GM18861 (cell line): ENCODE data around the gene TRABD2A.

Experiments
- ATAC-seq: cut with Tn5 transposase; IDR thresholded peaks from one replicate; pipeline ENCODE4 v1.9.1; 2021; ENCODE audit not compliant: unreplicated experiment

The TRABD2A gene

GRCh38 chr2:84821806-84822205 lies 59.1 kb downstream of the TRABD2A start:
- ATAC-seq = no peak

- peak; percentile 97 for ATAC-seq
Observed at GRCh38 chr2:84817239-84817655, 63.6 kb downstream of the TRABD2A start.

- peak; percentile 59 for ATAC-seq
Observed at GRCh38 chr2:84816426-84817026, 64.4 kb downstream of the TRABD2A start.

- no peak for ATAC-seq
Observed at GRCh38 chr2:84815146-84815545, 65.7 kb downstream of the TRABD2A start.

- ATAC-seq = no peak
Observed at GRCh38 chr2:84811839-84812431, 68.9 kb downstream of the TRABD2A start.

- no peak for ATAC-seq
Observed at GRCh38 chr2:84808279-84808678, 72.6 kb downstream of the TRABD2A start.

GRCh38 chr2:84807063-84807485 lies 73.8 kb downstream of the TRABD2A start:
- no peak for ATAC-seq

- ATAC-seq = no peak
Observed at GRCh38 chr2:84805250-84805958, 75.5 kb downstream of the TRABD2A start.

- no peak for ATAC-seq
Observed at GRCh38 chr2:84801811-84802210, 79.1 kb downstream of the TRABD2A start.

- no peak for ATAC-seq
Observed at GRCh38 chr2:84800194-84800805, 80.6 kb downstream of the TRABD2A start.

GRCh38 chr2:84799772-84800171 lies 81.1 kb downstream of the TRABD2A start:
- no peak for ATAC-seq

GRCh38 chr2:84797271-84797670 lies 83.6 kb downstream of the TRABD2A start:
- ATAC-seq = no peak

GRCh38 chr2:84796798-84797197 lies 84.1 kb downstream of the TRABD2A start:
- ATAC-seq = no peak

GRCh38 chr2:84793641-84794040 lies 87.2 kb downstream of the TRABD2A start:
- ATAC-seq = no peak

- no peak for ATAC-seq
Observed at GRCh38 chr2:84792856-84793522, 87.9 kb downstream of the TRABD2A start.

- no peak for ATAC-seq
Observed at GRCh38 chr2:84788498-84788897, 92.4 kb downstream of the TRABD2A start.

GRCh38 chr2:84788027-84788426 lies 92.9 kb downstream of the TRABD2A start:
- ATAC-seq = no peak

GRCh38 chr2:84786601-84787000 lies 94.3 kb downstream of the TRABD2A start:
- ATAC-seq = no peak

GRCh38 chr2:84785950-84786349 lies 94.9 kb downstream of the TRABD2A start:
- no peak for ATAC-seq

- no peak for ATAC-seq
Observed at GRCh38 chr2:84782717-84783442, 98.0 kb downstream of the TRABD2A start.
